AML-193 (cell line): ENCODE data around the gene TRIM66.

Experiments used
- DNase-seq, 2 experiments: peaks; one replicate each; lab custom pipeline; 2025; lab: John Stamatoyannopoulos, UW

Gene TRIM66

DNA sequence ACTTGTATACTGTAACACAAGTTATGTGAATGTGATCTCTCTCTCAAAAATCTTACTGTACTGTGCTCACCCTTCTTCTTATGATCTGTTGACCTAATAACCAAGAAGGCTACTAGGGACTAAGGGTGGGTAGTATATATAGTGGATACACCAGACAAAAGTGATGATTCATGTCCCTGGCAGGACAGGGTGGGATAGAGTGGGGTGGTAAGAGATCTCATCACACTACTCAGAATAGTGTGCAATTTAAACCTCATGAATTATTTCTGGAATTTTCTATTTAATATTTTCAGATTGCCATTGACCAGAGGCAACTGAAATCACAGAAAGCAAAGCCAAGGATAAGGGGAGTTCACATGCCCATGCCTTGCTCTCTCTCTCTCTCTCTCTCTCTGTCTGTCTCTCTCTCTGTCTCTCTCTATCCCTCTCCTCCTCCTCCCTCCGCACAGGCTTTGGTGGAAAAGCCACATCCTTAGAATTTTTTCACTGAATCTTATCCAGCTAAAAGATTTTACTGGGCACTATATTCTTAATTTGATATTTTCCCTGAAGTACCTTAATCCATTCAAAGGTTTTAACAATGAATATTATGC, 76.4 kb downstream of the TRIM66 start:
- DNase-seq, result no peak

DNA sequence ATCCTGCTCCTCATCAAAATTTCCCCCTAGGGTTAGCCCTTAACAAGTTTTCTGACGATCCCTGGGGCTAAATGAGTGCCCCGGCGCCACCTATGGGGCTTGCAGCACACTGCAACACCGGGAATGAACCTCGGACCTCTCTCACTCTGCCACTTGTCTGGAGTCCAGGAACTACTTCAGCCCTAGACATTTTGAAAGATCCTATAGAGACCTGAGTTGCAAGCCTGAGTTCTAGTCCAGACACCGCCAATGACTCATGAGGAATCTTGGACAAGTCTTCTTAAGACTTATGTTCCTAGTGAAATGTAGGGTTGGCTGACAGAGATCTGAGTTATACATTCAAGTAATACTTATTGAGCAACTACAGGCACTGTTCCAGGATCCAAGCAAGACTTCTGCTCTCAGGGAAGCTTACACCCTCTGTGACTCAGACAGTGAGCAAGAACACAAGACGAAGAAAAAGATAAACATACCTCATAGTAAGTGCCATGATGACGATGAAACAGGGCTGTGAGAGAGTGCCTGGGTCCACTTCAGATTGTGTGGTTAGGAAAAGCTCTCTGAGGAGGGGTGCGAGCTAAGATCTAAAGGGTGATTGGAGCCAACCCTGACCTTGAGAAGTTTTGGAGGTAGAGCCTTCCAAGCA, 78.3 kb downstream of the TRIM66 start:
- DNase-seq, result peak; percentile 67 to 73

DNA sequence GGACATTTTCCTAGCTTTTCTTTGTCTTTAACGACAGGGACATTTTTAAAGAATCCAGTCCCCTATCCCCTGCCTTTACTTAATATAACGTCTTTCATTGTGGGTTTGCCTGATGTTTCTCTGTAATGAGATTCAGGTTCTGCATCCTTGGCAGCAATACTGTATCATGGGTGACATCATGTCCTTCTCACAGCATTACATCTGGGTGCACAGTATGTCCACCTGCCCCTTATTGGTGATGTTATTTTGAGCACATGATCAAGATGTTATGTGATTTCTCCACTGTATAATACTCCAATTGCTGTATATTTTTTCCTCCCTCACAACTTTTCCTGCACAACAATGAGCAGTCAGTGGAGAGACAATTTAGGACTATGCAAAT, 78.8 kb downstream of the TRIM66 start:
- DNase-seq, result no peak

DNA sequence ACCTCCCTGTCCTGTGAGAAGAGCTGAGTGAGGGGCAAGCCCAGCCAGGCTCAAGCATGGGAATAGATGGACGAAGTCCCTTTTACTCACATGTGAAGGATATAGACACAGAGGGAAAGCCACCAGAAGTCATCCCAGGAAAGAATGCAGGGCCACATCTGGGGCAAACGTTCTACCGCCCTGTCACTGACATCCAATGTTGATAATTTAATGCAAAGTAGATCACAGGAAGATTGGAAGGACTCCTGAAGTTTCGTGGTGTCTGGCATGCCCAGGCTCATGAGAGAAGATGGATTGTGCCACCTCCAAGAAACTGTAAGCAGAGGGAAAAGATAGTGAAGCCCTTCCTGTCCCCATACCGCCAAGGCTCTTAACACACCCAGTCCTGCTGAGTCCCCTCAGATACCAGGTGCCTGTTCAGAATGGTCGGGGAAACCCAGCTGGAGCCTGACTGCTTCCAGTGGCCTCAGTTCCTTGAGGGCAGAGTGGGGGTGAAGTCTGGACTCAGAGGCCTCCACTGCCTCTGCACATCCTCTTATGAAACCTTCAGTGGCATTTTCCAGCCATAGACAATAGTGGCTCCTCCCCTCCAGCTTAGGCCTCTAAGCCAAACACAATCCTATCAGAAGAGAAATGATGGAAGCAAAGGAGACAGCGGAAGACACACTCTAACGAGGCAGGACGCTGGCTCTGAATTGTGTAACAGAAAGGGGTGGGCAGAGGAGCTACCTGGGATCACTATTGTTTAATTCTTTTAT, 80.9 kb downstream of the TRIM66 start:
- DNase-seq, result no peak

DNA sequence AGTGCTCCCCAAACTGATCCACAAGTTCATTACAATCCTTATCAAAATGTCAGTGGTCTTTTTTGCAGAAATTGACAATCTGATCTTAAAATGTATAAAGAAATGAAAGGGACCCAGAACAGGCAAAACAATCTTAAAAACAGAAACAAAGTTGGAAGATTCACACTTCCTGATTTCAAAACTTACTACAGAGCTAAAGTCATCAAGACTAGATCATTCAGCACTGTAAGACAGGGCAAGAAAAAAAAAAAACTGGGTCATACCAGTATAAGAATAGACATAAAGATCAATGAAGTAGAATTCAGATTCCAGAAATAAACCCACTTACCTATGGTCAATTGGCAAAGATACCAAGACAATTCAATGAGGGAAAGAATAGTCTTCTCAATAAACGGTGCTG, 84.0 kb downstream of the TRIM66 start:
- DNase-seq, result peak; percentile 17 to 23

DNA sequence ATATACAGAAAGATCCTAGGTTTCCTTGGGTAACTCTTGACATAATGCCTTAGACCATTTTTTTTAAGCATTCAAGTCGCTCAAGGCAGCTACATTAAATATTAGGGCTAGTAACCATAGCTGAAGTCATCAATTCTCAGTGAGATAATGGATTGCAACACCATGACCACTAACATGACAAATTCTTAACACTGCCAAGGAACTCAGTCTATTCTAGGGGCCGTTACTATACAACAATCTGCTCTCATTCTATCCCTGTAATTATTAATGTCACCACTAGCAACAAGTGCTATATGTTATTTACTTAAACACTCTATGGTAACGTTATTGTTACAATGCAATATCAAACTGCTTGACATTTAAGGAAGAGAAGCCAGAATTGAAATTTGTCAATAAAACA, 85.3 kb downstream of the TRIM66 start:
- peak; percentile 88 to 91 for DNase-seq

DNA sequence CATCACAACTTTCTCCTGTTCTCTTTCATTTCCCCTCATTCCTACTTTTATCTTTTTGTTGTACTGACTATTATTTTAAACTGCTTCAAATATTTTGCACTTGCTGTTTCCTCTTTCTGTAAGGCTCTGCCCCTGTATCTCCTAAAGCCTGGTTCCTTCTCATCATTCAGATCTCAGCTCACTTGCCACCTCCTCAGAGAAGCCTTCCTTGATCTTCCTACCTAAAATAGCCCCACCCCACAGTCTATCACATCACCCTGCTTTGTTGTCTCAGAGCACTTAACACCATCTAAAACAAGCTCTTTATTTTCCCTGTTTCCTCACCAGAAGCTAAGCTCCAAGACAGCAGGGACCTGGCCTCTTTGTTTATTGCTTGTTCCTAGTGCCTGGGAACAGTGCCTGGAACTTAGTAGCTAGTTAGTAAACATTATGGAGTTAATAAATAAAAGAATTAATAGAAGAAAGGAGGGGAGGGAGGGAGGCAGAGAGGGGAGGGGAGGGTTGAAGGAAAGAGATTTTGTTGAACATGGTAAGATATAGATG, 85.9 kb downstream of the TRIM66 start:
- no peak for DNase-seq

DNA sequence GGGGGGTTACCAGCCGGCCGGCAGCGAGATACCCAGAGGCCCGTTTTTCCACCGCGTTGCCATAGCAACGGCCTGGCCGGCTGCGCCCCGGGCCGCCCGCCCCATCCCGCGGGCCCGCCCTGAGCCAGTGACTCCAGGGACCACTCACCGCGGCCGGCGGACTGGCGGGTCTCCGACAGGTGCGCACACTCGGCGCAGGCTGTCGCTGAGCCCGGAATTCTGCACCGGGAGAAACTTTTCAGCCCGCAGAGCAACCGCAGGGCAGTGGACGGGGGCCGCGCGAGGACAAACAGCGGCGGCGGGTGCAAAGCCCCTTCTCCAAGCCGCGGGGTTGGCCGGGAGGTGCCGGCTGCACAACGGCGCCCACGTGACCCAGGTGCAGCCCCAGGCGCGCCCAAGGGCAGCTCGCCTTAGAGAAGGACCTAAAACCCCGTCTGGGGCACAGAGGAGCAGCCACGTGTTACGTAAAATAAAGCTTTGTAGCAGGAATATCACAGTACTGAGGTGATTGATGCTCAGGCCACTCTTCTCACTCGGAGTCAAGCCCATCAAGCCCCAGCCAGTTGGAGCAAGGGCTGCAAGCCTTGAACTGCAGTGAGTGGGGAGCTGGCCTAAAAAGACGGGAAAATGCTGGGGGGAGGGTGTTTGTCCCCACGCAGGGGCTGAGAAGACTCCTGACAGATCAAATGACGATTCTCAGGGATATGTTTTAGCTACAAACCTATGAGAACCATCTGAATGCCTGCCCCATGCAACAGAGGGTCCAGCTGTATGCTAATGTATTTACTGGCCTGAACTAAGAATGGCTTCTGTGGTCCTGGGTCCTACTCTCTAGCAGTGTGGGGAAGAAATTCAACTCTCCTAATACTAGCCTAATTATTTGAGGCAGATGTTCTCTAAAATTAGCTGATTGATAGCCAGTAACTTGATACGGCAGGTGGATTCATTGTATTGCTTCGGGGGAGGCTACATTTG, 88.2 kb downstream of the TRIM66 start, which contains the start of gene STK33:
STK33 (minus strand) TSS at position 294 of the 975 bp plus-strand sequence. CDS start 119,323 bp downstream, outside the sequence.
- DNase-seq, result peak; percentile 67 to 68

DNA sequence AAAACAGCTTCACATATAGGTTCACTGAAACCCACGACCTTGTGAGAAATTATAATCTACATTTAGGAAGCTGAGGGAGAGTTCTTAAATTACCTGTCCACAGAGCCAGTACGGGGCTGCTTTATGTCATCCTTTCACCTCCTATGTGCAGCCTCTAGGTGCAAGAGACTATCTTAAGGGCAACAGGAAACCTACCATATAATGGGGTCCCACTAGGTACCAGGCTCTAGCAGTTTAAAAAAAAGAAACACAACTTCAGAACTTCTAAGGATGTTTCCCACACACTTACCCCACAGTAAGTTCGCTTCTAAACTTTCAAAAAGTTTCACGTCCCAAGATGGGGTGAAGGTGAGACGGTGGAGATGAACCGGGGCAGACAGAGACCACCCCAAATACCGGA, 89.0 kb downstream of the TRIM66 start:
- DNase-seq, result no peak

DNA sequence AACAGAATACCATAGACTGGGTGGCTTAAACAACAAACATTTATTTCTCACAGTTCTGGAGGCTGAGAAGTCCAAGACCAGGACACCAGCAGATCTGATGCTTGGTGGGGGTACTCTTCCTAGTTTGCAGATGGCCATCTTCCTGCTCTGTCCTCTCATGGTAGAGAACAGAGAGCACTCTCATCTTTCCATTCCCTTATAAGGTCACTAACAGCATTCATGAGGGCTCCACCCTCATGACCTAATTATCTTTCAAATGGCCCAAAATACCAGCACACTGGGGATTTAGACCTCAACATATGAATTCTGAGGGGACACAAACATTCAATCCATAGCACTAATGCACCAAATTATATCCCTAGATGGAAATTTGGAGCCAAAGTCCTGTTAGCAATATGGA, 94.5 kb downstream of the TRIM66 start:
- DNase-seq, result no peak

DNA sequence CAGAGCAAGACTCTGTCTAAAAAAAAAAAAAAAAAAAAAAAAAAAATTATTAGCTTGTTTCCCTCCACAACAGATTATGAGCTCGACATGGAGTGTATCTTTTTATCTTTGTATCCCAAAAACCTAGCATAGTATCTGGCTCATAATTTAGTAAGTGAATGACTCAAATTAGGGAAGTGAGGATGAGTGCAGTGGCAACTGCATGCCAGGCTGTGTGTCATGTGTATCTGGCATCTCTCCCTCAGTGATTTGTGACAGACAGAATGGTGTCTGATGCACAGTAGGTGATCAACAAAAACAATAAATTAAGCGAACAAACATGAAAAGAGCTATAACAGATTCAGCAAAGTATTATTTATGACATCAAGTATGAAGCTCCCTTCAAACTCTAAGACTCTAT, 95.7 kb downstream of the TRIM66 start:
- DNase-seq, result no peak

DNA sequence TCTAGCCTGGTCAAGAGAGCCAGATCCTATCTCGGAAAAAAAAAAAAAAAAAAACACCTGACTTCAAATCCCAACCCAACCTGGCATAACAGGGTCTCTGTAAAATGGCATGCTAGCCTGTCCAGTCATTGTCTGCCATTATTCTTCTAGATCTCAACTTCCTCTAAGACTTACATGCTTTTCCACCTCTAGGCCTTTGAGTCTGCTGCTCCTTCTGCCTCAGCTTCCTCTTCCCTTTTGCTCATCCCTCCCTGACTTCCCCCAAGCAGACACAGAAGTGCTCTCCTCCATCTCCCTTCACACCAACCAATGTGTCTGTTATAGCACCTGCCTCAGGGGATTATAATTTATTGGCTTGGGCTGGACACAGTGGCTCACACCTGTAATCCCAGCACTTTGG, 96.3 kb downstream of the TRIM66 start:
- DNase-seq, result peak; percentile 53 to 58

DNA sequence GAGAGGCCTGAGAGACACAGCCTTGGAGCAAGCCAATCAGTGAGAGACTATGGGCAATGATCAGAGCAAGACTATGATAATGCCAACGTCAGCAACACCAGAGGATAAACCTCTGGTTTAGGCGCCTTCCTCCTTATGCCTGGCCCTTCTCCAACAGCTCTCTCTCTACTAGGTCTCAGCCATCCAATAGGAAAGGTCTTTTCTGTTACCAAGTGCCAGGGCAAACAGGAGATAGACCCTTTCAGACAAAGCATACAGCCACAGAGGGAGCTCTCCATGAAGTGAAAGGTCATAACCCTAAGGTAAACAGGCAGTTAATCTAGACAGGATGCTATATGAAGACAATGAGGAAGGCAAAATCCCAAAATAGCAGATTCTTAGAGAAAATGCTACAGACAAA, 98.0 kb downstream of the TRIM66 start:
- no peak for DNase-seq

DNA sequence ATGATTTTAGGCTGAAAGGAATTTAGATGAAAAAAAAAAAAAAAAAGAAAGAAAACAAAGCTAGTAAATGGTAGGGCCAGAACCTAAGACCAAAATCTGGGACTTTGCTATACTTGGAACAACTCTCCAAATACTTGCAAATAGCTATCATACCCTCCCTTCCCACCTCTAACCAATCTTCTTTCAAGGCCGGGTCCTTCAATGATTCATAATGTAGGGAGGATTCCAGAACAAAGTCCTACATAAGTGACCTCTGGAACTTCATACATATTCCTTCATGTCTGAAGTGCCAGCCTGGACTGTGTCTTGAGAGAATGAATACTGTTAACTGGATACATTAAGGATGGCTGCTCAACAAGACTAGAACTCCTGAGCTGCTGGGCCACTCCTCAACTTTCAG, 98.4 kb downstream of the TRIM66 start:
- DNase-seq, result no peak

DNA sequence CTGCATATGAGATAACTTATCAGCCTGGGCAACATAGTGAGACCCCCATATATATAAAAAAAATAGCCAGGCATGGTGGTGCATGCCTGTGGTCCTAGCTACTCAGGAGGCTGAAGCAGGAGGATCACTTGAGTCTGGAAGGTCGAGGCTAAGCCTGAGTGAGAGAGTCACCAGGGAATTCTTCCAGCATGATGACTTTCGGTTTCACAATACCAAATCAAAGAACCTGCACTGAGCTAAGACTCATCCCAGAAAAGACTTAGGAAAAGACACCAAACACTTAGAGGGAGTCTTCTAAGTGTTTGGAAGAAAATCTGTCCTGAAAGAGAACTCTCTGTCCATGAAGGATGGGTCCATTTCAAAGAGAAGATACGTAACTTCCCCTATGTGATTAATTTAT, 101.2 kb downstream of the TRIM66 start:
- DNase-seq, result no peak

DNA sequence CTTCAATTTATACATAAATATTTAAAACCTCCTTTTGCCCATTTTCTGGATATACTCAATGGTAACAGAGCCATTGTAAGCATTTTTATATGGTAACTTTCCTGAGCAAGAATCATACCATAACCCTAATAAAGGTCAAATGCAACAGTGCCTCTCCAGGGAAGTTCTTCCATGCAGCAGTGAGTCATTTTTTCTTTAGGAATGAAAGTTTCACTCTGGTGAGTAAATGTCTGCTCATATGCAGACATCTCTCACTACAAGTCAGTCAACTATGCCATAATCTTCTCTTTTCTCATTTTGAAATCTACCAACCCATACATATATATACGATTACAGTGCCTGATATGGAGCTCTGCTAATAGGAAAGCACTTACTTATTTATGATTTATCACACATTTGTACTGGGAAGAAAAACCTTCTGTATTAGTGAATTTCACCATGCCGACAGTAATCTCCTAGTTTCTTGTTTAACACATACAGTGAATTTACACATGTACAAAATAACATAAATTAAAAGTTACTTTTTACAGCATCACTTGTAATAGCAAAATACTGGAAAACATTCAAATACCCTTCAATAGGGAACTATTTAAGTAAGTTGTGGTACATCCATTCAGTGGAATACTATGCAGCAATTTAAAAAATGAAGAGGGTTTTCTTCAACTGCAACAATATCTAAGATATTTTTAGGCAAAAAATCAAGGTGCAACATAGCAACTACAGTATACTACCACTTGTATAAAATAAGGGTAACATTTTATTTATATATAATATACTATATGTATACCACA, 104.5 kb downstream of the TRIM66 start:
- DNase-seq, result no peak

DNA sequence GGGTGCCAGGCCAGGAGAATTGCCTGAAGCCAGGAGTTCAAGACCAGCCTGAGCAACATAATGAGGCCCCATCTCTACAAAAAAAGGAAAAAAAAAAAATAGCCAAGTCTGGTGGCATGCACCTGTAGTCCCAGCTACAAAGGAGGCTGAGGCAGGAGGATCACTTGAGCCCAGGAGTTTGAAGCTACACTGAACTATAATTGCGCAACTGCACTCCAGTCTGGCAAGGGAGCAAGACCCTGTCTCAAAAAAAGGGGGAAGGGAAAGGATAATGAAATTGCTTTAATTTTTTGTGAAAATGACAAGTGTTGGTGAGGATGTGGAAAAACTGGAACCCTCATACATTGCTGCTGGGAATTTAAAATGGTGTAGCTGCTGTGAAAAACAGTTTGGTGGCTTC, 107.7 kb downstream of the TRIM66 start:
- no peak for DNase-seq

DNA sequence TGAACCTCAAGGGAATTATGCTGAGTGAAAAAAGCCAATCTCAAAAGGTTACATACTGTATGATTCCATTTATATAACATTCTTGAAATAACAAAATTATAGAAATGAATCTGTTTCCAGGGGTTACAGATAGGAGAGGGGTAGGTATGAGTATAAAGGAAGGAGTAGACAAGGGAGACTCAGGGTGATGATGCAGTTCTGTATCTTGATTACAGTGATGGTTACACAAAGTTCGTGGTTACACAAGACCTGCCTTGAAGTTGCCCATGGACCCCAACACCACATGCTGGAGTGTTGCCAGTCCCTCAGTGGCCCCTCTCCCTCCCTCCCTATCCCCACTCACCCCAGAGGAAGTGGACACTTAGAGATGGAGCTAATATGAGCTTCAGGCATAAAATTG, 108.7 kb downstream of the TRIM66 start:
- no peak for DNase-seq

DNA sequence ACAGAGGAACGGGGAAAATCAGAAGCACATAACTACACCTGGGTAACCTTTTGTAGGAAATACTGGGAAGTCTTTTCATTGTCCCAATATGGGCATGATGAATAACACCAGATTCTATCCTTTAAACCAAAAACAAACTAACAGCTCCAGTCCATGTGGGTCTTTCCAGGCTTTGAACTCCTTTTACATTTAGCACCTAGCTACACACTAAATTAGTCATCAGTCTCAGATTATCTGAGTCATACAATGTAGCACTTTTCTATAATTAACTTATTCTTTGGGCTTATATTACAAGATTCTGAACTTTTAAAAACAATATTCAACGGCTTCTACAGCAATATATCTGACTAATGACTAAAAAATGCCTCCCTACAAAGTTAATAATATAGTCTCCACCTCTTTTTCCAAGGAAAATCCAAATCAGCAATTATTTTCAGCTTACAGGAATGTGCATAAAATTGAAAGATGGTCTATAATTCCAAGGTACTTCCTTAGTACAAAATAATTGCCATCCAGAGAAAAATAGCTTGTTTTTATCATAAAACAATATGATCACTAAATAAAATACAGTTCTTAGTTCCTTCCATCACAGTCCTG, 114.8 kb downstream of the TRIM66 start:
- DNase-seq, result no peak

DNA sequence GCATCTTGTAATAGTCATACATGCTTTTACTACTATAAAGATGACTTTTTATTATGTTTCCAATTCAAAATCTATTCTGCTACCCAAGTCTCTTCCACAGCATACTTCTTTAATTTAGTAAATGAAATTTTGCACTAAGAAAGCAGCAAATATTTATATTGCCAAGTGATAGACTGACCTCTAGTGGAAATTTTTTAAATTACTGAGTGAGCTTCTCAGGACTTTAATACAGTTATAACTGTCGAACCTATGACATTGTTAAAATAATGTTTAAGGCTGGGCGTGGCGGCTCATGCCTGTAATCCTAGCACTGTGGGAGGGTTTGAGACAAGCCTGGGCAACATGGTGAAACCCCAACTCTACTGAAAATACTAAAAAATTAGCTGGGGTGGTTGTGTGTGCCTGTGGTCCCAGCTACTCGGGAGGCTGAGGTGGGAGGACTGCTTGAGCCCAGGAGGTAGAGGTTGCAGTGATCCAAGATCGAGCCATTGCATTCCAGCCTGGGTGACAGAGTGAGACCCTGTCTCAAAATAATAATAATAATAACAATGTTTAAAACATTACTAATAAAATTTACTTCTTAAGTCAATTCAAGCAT, 115.8 kb downstream of the TRIM66 start:
- peak; percentile 60 to 61 for DNase-seq
